Stimulated activated CD8-positive, alpha-beta memory T cell treated with anti-CD3 and anti-CD28 coated beads, Interleukin-7, amount 100 ng/mL, for 4 hours (primary cell): ENCODE results near the gene RAP1GAP2.

Source experiments
- DNase-seq, 2 donors: peaks; one replicate each; pipeline ENCODE4 v3.0.0-alpha.2; 2020; ENCODE audit warnings: low read depth in 2 of 2

Gene RAP1GAP2

GRCh38 chr17:2853283-2854142 lies 57.3 kb downstream of the RAP1GAP2 start:
- DNase-seq = no peak

GRCh38 chr17:2854143-2855055 lies 58.2 kb downstream of the RAP1GAP2 start:
- DNase-seq = no peak

GRCh38 chr17:2855063-2855600 lies 58.9 kb downstream of the RAP1GAP2 start:
- DNase-seq = no peak

GRCh38 chr17:2856727-2857126 lies 60.5 kb downstream of the RAP1GAP2 start:
- DNase-seq = no peak

- DNase-seq = no peak
Observed at GRCh38 chr17:2860045-2860444, 63.8 kb downstream of the RAP1GAP2 start.

- DNase-seq = no peak
Observed at GRCh38 chr17:2860883-2861282, 64.6 kb downstream of the RAP1GAP2 start.

- DNase-seq = no peak
Observed at GRCh38 chr17:2862197-2862596, 66.0 kb downstream of the RAP1GAP2 start.

- DNase-seq = no peak
Observed at GRCh38 chr17:2863204-2863603, 67.0 kb downstream of the RAP1GAP2 start.

GRCh38 chr17:2865228-2865627 lies 69.0 kb downstream of the RAP1GAP2 start:
- DNase-seq = no peak

- no peak for DNase-seq
Observed at GRCh38 chr17:2867441-2868424, 71.5 kb downstream of the RAP1GAP2 start.

GRCh38 chr17:2869604-2870003 lies 73.4 kb downstream of the RAP1GAP2 start:
- DNase-seq = no peak

GRCh38 chr17:2871205-2871604 lies 75.0 kb downstream of the RAP1GAP2 start:
- no peak for DNase-seq

GRCh38 chr17:2871720-2872119 lies 75.5 kb downstream of the RAP1GAP2 start:
- DNase-seq = no peak

GRCh38 chr17:2872282-2872681 lies 76.0 kb downstream of the RAP1GAP2 start:
- no peak for DNase-seq

GRCh38 chr17:2874189-2874686 lies 78.0 kb downstream of the RAP1GAP2 start:
- no peak for DNase-seq

GRCh38 chr17:2875608-2876007 lies 79.4 kb downstream of the RAP1GAP2 start:
- no peak for DNase-seq

- no peak for DNase-seq
Observed at GRCh38 chr17:2876467-2876866, 80.2 kb downstream of the RAP1GAP2 start.

- no peak for DNase-seq
Observed at GRCh38 chr17:2878751-2879254, 82.6 kb downstream of the RAP1GAP2 start.

GRCh38 chr17:2880050-2880449 lies 83.8 kb downstream of the RAP1GAP2 start:
- no peak for DNase-seq

- DNase-seq = no peak
Observed at GRCh38 chr17:2881295-2881694, 85.1 kb downstream of the RAP1GAP2 start.
